ENCODE results near the gene POLDIP2. TPM values are rescaled to one million over a fixed set of nuclear protein-coding genes. Genes with fewer than 3 reads are reported as not detected.

Gene POLDIP2
- total RNA-seq, 6 donors from 2014 or later: 50.3 to 74.5 (median 60.0) TPM

DNA sequence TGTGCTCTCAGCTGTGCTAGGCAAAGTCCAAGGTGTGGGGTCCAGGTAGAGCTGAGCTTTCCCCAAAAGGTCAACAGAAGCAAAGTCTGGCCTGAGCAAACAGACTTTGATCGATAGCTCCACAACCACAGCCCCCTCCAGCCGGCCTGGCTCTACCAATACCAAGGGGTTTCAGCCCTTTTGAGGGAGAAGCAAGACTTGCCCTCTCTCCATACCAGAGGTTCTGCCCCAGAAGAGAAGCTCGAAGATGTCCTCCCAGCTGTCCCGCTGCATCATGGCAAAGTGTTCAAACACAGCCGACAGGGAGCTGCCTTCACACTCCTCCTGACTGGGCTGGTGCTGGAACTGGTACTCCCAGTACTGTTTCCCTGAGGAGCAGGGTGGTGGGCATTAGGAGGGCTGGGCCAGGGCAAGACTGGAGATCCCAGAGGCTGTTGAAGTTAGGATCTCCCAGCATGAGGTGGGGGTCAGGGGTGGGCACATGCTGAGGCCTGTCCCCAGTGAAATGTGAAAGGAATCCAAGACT, 11.0 kb upstream of the POLDIP2 start:
- 76 to 79% methylated on average over 5 of the region's 5 CpGs for WGBS, 2 donors
- TF ChIP-seq, protein P1, sequence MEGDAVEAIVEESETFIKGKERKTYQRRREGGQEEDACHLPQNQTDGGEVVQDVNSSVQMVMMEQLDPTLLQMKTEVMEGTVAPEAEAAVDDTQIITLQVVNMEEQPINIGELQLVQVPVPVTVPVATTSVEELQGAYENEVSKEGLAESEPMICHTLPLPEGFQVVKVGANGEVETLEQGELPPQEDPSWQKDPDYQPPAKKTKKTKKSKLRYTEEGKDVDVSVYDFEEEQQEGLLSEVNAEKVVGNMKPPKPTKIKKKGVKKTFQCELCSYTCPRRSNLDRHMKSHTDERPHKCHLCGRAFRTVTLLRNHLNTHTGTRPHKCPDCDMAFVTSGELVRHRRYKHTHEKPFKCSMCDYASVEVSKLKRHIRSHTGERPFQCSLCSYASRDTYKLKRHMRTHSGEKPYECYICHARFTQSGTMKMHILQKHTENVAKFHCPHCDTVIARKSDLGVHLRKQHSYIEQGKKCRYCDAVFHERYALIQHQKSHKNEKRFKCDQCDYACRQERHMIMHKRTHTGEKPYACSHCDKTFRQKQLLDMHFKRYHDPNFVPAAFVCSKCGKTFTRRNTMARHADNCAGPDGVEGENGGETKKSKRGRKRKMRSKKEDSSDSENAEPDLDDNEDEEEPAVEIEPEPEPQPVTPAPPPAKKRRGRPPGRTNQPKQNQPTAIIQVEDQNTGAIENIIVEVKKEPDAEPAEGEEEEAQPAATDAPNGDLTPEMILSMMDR (IDR thresholded peaks at IDR 0.05): no peak

DNA sequence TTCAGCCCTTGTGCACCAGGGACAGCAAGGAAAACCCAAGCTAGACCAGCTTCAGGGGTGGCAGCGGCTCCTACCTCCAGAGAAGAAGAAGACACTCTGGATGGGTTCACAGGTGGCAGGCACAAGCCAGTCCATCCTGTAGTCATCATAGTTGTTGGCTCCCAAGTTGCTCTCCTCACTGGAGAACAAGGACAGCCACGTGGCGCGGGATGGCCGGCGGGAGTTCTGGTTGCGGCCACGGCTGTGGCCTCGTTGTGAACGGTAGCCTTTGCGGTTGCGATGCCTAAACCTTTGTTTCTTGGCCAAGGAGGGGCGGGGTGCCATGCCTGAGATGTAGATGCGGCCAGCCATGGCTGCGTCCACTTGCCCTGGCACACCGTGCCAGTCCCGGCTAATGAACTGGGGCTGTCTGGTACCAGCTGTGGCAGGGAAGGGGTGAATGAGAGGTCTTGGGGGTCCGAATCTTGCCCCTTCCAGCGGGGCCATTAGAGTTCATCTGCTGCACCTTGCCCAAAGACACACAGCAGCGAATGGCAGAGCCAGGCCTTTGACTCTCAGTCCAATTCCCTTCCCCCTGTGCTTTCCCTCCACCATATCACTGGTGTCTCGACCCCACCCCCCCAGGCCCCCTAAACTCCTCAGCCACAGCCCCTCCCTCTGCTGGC, 10.4 kb upstream of the POLDIP2 start:
- Histone ChIP-seq H3K4me1 (peaks cover 17 to 28% (median 26%) of the 10 kb centered on the region in 4 donors), H3K27ac (no peak overlapping the region), H3K4me3 (no peak overlapping the region), H3K27me3 (peaks cover 0 to 8% (median 0%) of the 10 kb centered on the region in 4 donors), H3K9me3 (no peaks in the 10 kb centered on the region), H3K36me3 (peaks cover 6 to 25% (median 20%) of the 10 kb centered on the region in 4 donors)
- peak in 1 of 2 donors; percentile 79 for DNase-seq
- no peak for ATAC-seq (ENCODE audit: low FRiP score in 2 of 2)
- TF ChIP-seq POLR2A (IDR thresholded peaks at IDR 0.05): no peak
- TF ChIP-seq, protein P1 (IDR thresholded peaks at IDR 0.05): no peak
- no peak for TF ChIP-seq EP300 (IDR thresholded peaks at IDR 0.05)
- 89 to 90% methylated on average over 11 to 14 of the region's 21 CpGs for WGBS, 2 donors

More for the DNA sequence above, 11.0 kb upstream of the POLDIP2 start:
- Histone ChIP-seq H3K36me3 (peaks cover 0 to 19% (median 15%) of the 10 kb centered on the region in 4 donors), H3K27ac (no peak overlapping the region), H3K9me3 (no peaks in the 10 kb centered on the region), H3K27me3 (peaks cover 0 to 8% (median 0%) of the 10 kb centered on the region in 4 donors), H3K4me1 (peaks cover 21 to 34% (median 32%) of the 10 kb centered on the region in 4 donors), H3K4me3 (no peak overlapping the region)
- no peak for ATAC-seq (ENCODE audit: low FRiP score in 2 of 2)
- DNase-seq: no peak

DNA sequence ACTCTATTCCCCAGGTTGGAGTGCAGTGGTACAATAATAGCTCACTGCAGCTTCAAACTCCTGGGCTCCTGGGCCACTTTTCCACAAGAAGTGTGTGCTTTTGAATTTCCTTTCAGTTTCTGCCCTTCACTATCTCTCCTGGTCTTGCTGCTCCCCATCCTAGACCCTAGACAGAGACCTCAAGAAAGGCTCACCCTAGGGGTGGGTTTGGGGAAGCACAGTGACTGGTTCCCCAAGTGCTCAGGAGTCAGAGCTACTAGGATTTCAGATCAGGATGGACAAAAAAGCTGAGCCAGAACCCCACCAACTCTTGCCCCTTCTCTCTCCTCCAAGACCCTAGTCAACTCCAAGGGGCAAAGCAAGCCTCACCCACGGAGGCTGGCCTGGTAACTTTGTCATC, 9.3 kb upstream of the POLDIP2 start:
- no peak for ATAC-seq (ENCODE audit: low FRiP score in 2 of 2)
- H3K4me3 ChIP-seq: no peak overlapping the region
- no peak overlapping the region for H3K27ac ChIP-seq
- 91% methylated on average over 1 of the region's 1 CpG; no CpG with 5 or more reads in 1 of the 2 donors for WGBS, 2 donors
- H3K27me3 ChIP-seq: peaks cover 0 to under 1% (median 0%) of the 10 kb centered on the region in 4 donors
- no peak for TF ChIP-seq EP300 (IDR thresholded peaks at IDR 0.05)
- TF ChIP-seq, protein P1 (IDR thresholded peaks at IDR 0.05): no peak
- no peak for TF ChIP-seq POLR2A (IDR thresholded peaks at IDR 0.05)
- no peak for TF ChIP-seq POLR2AphosphoS5 (IDR thresholded peaks at IDR 0.05)
- no peak for DNase-seq
- H3K9me3 ChIP-seq: no peaks in the 10 kb centered on the region
- peaks cover 10 to 17% (median 14%) of the 10 kb centered on the region in 4 donors for H3K4me1 ChIP-seq
- peaks cover 6 to 37% (median 31%) of the 10 kb centered on the region in 4 donors for H3K36me3 ChIP-seq

DNA sequence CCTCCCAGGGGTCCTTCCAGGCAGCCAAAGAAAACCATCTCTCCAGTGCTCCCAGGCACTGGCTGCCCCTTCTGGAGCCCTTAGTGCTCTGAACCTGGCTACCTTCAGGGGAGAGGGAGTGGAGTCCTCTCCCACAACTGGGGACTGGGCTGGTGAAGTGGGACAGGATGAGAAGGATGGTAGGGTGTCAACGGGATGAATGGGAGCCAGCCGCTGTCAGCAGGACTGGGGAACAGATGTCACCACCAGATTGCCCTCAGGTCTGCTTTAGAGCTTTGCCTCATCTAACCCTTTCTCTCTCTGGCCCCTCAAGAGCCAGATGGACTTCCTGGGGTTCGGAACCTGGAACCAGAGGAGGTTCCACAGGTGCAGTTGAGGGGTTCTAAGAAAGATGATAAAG, 8.2 kb upstream of the POLDIP2 start:
- DNase-seq (no peak), ATAC-seq (ENCODE audit: low FRiP score in 2 of 2) (no peak)
- TF ChIP-seq, protein P1 (IDR thresholded peaks at IDR 0.05): no peak
- TF ChIP-seq POLR2A (IDR thresholded peaks at IDR 0.05) (no peak), EP300 (IDR thresholded peaks at IDR 0.05) (no peak), POLR2AphosphoS5 (IDR thresholded peaks at IDR 0.05) (no peak)
- Histone ChIP-seq H3K9me3 (no peaks in the 10 kb centered on the region), H3K4me3 (no peak overlapping the region), H3K4me1 (peaks cover 2 to 8% (median 6%) of the 10 kb centered on the region in 4 donors), H3K27me3 (no peaks in the 10 kb centered on the region), H3K27ac (no peak overlapping the region), H3K36me3 (peaks cover 13 to 48% (median 42%) of the 10 kb centered on the region in 4 donors)
- WGBS, 2 donors: 88 to 94% methylated on average over 3 of the region's 3 CpGs

All from upper lobe of left lung (tissue), 6 donors.